Activated T-helper 1 cell treated with anti-CD3 and anti-CD28 coated beads, Interleukin-12 subunit alpha, Interleukin-12 subunit beta, Interleukin-2, Interleukin-4 antibody, amounts not matched to agents 30 ng/mL and 10 ng/mL and 1 ng/mL, durations not matched to agents 14 hours and 24 hours and 36 hours (primary cell): Measurements from ENCODE around the gene RNF115. TPM values are rescaled to one million over a fixed set of nuclear protein-coding genes. Genes with fewer than 3 reads are reported as not detected.
"Not testable (repeated sequence)": the region's sequence is repeated elsewhere in the genome, so short reads cannot be mapped to it uniquely, and the experiment has no call there.

Experiments used
- DNase-seq: peaks from one replicate; pipeline ENCODE4 v3.0.0; 2021; ENCODE audit warnings: low spot score
- H3K27ac Mint-ChIP-seq: one replicate; pipeline ENCODE4 v1.8.0; 2021; ENCODE audit warnings: mild to moderate bottlenecking, mixed read lengths
- H3K27me3 Mint-ChIP-seq: one replicate; pipeline ENCODE4 v1.8.0; 2022; ENCODE audit warnings: mild to moderate bottlenecking, moderate library complexity, mixed read lengths; ENCODE audit not compliant: insufficient read depth
- H3K36me3 Mint-ChIP-seq: one replicate; pipeline ENCODE4 v1.8.0; 2021; ENCODE audit warnings: low read depth, mixed read lengths
- H3K4me1 Mint-ChIP-seq: one replicate; pipeline ENCODE4 v1.8.0; 2021; ENCODE audit warnings: low read depth, mixed read lengths
- H3K4me3 Mint-ChIP-seq: one replicate; pipeline ENCODE4 v1.8.0; 2021; ENCODE audit warnings: mild to moderate bottlenecking, moderate library complexity, mixed read lengths
- H3K9me3 Mint-ChIP-seq: one replicate; pipeline ENCODE4 v1.8.0; 2021; ENCODE audit warnings: mixed read lengths
- intact Hi-C: fragments of 100-400 bp; cut with micrococcal nuclease; formaldehyde crosslinking; loops from one replicate; pipeline ENCODE4 v1.15.1; 2024
- total RNA-seq: library from RNA; stranded (reverse); gene quantifications from 2 replicates; pipeline ENCODE4 v1.2.3, GENCODE V29; 2022

RNF115 gene
- total RNA-seq, 1 donor from 2014 or later, result 18.8 TPM

DNA sequence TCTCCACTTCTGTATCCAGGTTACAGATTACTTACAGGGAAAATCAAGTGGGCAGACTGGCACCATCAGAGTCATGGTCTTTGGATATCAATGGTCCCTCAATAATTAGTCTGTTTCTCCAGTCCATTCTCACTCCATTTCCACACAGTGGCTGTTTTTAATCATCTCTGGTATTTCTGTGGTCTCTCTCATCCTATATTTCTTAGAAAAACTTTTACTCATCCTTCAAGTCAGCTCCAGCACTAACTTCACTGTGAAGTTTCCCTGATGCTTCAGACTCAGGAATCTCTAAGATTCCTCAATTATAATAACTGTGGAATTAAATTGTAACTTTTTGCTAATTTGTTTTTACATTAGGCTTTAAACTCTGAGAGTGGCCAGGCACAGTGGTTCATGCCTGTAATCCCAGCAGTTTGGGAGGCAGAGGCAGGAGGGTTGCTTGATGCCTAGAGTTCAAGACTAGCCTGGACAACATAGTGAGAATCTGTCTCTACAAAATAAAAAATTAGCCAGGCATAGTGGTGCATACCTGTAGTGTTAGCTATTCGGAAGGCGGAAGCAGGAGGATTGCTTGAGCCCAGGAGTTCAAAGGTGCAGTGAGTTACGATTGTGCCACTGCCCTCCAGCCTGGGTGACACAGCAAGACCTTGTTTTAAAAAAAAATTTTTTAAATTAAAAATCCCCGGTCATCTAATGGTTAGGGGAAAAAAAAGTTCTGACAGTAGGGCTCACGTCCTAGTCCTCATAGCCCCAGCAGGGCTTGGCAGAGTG lies 94.0 kb downstream of the RNF115 start:
- DNase-seq, result no peak
- Mint-ChIP-seq H3K9me3 (no peaks in the 10 kb centered on the region), H3K4me1 (no peaks in the 10 kb centered on the region), H3K4me3 (no peak overlapping the region), H3K36me3 (peaks cover 1% of the 10 kb centered on the region), H3K27me3 (peaks cover 2% of the 10 kb centered on the region), H3K27ac (no peak overlapping the region)
- intact Hi-C loops, result no loop called here

DNA sequence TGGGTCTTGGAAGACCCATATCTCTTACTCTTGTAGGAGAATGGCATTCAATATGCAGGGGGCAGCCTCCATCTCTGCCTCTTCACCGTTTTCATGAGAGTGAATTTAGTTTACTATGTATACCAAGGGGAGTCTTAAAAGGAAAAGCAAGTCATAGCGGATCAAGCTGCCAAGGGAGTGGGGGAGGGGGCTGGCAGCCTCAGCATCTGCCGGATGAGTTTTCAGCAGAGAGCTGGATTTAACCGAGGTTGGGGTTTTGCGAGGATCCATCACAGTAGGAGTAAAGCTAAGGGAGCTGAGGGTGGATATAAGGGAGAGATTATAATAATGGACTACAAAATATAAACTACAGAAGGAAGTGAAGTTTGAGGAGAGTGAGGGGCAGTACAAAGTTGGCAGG lies 94.7 kb downstream of the RNF115 start:
- Mint-ChIP-seq H3K27me3 (peaks cover 2% of the 10 kb centered on the region), H3K4me3 (no peak overlapping the region), H3K36me3 (peaks cover 1% of the 10 kb centered on the region), H3K4me1 (no peaks in the 10 kb centered on the region), H3K27ac (no peak overlapping the region), H3K9me3 (no peaks in the 10 kb centered on the region)
- intact Hi-C loops, result no loop called here
- DNase-seq, result no peak

DNA sequence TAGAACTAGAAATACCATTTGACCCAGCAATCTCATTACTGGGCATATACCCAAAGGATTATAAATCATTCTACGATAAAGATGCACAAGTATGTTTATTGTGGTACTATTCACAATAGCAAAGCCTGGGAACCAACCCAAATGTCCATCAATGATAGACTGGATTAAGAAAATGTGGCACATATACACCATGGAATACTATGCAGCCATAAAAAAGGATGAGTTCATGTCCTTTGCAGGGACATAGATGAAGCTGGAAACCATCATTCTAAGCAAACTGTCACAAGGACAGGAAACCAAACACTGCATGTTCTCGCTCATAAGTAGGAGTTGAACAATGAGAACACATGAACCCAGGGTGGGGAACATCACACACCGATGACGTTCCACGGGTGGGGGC lies 97.7 kb downstream of the RNF115 start:
- H3K27ac Mint-ChIP-seq, H3K4me3 Mint-ChIP-seq, H3K36me3 Mint-ChIP-seq, intact Hi-C loops, H3K4me1 Mint-ChIP-seq, H3K9me3 Mint-ChIP-seq, DNase-seq: not testable (repeated sequence)
- H3K27me3 Mint-ChIP-seq, result peaks cover 14% of the 10 kb centered on the region

DNA sequence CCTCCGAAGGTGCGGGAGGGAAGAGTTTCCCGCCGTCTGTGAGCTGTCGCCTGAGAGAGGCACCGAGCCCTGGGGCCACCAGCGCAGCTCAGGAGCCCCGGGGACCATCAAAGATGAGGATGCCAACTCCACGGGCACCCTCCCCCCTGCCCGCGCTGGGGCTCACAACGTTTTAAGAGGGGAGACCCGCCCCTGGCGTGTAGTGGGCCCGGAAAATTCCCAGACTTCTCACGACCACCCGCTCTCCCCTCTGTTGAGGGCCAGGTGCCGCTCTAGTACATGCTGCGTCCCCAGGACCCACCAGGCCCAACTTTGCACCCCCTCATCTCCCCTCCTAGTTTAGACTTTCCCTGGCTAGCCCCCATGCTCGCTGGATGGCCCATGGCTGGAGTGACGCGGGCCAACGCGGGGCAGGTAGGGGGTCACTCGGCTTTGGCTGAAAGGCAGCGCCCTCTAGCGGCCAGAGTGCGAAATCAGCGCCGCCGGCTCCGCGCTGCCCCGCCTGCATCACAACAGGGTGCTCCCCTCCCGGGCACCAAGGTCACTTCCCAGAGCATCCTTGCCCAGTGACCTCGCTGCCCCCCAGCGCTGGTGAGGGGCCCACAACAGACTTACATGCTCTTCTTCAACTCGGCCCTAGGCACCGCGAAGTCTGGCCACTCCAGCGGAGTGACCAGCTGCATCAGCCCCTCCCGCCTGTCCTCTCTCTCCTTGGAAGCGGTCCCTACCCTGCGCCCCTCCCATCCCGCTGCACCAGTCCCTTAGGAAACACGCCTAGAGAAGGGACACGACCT lies 102.8 kb downstream of the RNF115 start:
- H3K27ac Mint-ChIP-seq, result no peak overlapping the region
- H3K36me3 Mint-ChIP-seq, result no peaks in the 10 kb centered on the region
- peaks cover 25% of the 10 kb centered on the region for H3K27me3 Mint-ChIP-seq
- no peaks in the 10 kb centered on the region for H3K9me3 Mint-ChIP-seq
- peaks cover 23% of the 10 kb centered on the region for H3K4me1 Mint-ChIP-seq
- DNase-seq, result peak; percentile 62
- peak overlapping the region; percentile 72 for H3K4me3 Mint-ChIP-seq
- intact Hi-C loops, result loop anchor here (5.0 kb wide), 2 partner anchors 101 to 124 kb away; partner anchors contain the start of genes POLR3C and RNF115

DNA sequence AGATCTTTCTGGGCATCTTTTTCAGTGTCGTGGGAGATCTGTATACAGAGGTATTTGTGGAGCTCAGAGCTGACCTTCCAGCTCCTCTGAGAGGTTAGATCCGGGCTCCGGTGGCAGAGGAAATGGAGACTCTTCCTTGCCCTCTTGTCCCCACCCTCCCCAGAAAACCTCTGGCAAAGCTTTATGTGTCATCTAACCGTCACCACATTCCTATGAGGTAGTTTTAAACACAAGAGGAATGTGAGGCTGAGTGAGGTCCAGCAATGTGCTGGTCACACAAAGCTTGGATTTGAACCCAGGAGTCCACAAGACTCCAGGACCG lies 103.4 kb downstream of the RNF115 start:
- peaks cover 25% of the 10 kb centered on the region for H3K27me3 Mint-ChIP-seq
- intact Hi-C loops, result loop anchor here (5.0 kb wide), 2 partner anchors 102 to 123 kb away; partner anchors contain the start of genes POLR3C and RNF115
- DNase-seq, result no peak
- H3K4me3 Mint-ChIP-seq, result peak overlapping the region; percentile 72
- H3K9me3 Mint-ChIP-seq, result no peaks in the 10 kb centered on the region
- no peak overlapping the region for H3K27ac Mint-ChIP-seq
- no peaks in the 10 kb centered on the region for H3K36me3 Mint-ChIP-seq
- peaks cover 23% of the 10 kb centered on the region for H3K4me1 Mint-ChIP-seq

DNA sequence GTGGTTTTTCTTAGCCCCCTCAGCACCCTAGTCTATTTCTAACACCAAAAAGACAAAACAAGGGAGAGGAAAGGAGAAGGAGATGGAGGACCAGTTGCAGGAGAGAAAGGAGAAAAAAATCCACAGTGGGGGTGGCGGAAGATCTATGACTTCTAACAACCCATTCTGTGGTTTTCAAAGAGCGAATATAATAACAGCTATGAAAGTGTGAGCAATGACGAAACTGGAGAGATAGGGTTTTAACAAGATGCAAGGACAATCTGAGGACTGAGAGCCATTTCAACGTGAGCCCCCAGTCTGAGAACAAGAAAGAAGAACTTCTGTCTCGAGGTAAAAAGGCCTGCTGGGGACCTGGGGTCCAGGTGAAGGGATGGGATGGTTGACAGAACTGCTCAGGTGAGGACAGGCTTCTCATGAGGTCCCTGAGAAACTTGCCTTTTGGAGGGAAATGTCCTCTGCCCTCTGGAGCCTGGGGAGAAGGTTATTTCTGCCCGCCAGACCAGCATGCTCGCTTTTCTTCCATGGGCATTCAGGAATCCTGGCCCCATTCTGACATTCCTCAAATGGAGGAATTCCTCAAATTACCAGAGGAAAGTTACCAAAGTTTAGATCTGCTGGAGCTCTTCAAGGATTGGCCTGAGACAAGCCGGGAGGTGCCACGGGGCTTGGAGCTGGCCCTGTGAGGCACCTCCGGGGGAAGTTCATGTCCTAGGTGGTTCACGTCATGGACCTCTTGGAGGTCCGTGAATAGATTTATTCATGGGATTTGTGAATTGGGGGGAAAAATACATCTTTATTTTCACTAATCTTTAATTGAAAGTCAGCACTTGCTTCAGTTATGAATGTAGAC lies 104.4 kb downstream of the RNF115 start, which contains the start of gene CD160:
Gene CD160, plus strand, starts transcription at position 270 of the 850 bp plus-strand sequence. CDS start 8,829 bp downstream, outside the sequence.
- Mint-ChIP-seq H3K27me3 (peaks cover 25% of the 10 kb centered on the region), H3K4me1 (peaks cover 23% of the 10 kb centered on the region), H3K9me3 (no peaks in the 10 kb centered on the region), H3K36me3 (no peaks in the 10 kb centered on the region), H3K4me3 (no peak within 1 kb of the TSS), H3K27ac (no peak within 1 kb of the TSS)
- intact Hi-C loops, result loop anchor here (5.0 kb wide), 2 partner anchors 103 to 122 kb away; partner anchors contain the start of genes POLR3C and RNF115
- DNase-seq, result no peak

DNA sequence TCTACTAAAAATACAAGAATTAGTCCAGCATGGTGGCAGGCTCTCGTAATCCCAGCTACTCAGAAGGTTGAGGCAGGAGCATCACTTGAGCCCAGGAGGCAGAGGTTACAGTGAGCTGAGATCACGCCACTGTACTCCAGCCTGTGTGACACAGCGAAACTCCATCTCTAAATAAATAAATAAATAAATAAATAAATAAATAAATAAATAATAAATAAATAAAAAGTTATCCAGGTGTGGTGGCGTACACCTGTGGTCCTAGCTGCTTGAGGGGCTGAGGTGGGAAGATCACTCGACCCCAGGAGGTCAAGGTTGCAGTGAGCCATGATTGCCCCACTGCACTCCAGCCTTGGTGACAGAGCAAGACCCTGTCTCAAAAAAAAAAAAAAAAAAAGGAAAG lies 105.4 kb downstream of the RNF115 start:
- H3K9me3 Mint-ChIP-seq, intact Hi-C loops, DNase-seq, H3K36me3 Mint-ChIP-seq, H3K27ac Mint-ChIP-seq, H3K4me3 Mint-ChIP-seq: not testable (repeated sequence)
- Mint-ChIP-seq H3K27me3 (peaks cover 25% of the 10 kb centered on the region), H3K4me1 (peaks cover 23% of the 10 kb centered on the region)

DNA sequence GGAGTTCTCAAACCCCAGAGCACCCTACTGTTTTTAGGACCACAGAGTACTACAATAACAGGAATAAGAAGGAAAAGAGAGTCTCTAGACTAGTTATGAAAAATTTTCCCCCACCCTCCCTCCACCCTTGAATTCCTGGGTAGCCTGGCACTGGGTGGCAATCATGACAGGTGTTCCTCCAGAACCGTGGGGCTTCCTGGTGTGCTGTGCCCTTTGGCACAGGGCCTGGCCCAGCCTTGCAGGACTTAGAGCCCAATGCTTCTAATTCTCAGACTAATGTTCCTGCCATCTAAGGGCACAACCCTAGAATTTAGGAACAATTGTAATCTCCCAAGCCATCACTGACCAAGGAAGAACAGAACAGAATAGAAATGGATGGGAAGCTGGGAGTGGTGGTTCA lies 106.1 kb downstream of the RNF115 start:
- Mint-ChIP-seq H3K9me3 (no peaks in the 10 kb centered on the region), H3K4me3 (no peak overlapping the region), H3K36me3 (no peaks in the 10 kb centered on the region), H3K4me1 (peaks cover 23% of the 10 kb centered on the region), H3K27me3 (peaks cover 23% of the 10 kb centered on the region), H3K27ac (no peak overlapping the region)
- intact Hi-C loops, result no loop called here
- no peak for DNase-seq

DNA sequence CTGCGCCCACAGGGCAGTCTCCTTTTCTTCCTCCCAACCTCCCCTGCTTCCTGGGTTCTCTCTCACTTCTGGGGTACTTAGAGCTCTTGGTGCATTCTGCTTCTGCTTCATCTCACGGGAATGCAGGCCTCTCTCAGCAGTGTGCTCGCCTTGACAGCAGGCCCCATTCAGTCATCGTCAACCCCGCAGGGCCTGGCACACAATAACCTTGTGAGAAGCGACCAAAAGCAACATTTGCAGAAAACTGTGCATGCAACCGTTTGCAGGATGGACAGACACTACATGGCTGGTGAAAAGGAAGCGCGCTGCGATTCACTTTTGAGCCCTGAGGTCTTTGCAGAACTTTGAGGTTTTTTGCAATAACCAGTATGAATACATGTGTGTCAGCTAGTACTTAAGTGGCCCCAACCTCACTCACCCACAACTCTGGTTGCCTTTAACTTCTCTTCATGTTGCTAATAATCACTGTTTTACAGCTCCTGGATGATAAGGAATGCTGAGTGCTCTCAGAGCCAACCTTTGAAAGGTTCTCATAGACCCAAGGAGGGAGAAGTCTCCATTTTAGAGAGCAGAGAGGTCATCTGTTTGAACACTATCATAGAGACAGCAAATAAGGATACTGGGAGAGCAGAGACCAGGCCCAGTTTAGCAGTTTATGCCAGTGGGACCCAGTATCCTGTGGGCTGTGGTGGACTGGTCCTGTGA lies 107.1 kb downstream of the RNF115 start:
- H3K9me3 Mint-ChIP-seq, result no peaks in the 10 kb centered on the region
- H3K36me3 Mint-ChIP-seq, result no peaks in the 10 kb centered on the region
- no peak overlapping the region for H3K27ac Mint-ChIP-seq
- H3K4me1 Mint-ChIP-seq, result peaks cover 23% of the 10 kb centered on the region
- H3K27me3 Mint-ChIP-seq, result peaks cover 15% of the 10 kb centered on the region
- intact Hi-C loops, result no loop called here
- DNase-seq, result no peak
- no peak overlapping the region for H3K4me3 Mint-ChIP-seq

DNA sequence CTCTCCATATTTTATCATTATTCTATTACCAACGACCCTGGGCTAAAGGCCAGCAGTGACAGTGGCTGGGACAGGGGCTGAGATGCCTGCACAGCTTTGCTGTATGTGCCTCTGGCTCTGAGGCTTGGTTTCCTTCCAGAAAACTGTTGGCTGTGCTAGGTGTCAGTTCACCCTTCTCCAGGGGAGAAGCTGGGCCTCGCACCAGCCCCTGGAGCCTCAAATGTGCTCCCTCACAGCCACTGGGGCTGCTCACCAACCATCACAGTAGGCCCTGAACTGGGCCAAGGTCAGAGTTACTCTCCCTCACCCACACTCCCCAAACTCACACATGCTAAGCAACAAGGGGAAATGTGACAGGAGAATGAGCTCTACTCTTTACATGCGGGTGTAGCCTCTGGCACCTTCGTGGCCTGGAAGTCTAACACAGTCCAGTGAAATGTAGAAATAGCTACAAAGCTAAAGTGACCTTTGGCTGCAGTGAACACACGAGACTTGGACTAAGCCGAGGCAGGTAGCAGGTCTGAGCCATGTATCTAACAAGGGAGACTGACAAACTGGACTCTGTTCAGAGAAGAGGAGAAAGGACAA lies 109.3 kb downstream of the RNF115 start:
- no peak for DNase-seq
- Mint-ChIP-seq H3K27me3 (peaks cover 5% of the 10 kb centered on the region), H3K4me3 (no peak overlapping the region), H3K9me3 (no peaks in the 10 kb centered on the region), H3K36me3 (no peaks in the 10 kb centered on the region), H3K27ac (no peak overlapping the region), H3K4me1 (peaks cover 9% of the 10 kb centered on the region)
- intact Hi-C loops, result no loop called here

DNA sequence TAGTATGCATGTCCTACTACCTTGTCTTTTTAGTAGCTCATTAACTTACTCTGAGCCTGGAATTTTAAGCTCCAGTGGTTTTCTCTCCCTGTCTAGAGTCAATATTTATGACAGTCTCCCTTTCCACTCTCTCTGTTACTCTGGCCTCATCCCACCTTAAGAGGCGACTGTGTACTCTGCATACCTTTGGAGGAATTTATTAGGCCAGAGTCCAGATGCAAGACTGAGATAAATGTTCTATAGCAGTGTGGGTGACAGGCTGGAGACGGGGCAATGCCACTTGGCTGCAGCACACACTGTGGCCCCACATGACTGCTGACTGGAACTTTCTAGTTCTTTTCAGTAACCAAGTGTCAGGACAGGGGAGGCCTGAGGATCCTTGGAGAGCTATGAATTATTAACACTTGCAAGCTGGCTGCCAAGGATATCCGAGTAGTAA lies 112.7 kb downstream of the RNF115 start:
- peaks cover 5% of the 10 kb centered on the region for H3K4me1 Mint-ChIP-seq

More for the DNA sequence above, 112.7 kb downstream of the RNF115 start:
- intact Hi-C loops, result no loop called here
- H3K9me3 Mint-ChIP-seq, result no peaks in the 10 kb centered on the region
- no peaks in the 10 kb centered on the region for H3K36me3 Mint-ChIP-seq
- H3K27me3 Mint-ChIP-seq, result peaks cover 9% of the 10 kb centered on the region
- H3K27ac Mint-ChIP-seq, result no peak overlapping the region
- no peak overlapping the region for H3K4me3 Mint-ChIP-seq
- no peak for DNase-seq
